RWPE2 (cell line): ENCODE results near the gene CEACAM1.

ENCODE experiments used
- ATAC-seq: fragments of 200-7000 bp; cut with Tn5 transposase; 3 replicates; pipeline ENCODE4 v1.9.1; 2021; ENCODE audit warnings: low read depth
- DNase-seq: peaks from one replicate; pipeline ENCODE4 v3.0.0-alpha.2; 2020; ENCODE audit warnings: low spot score
- H3K27ac ChIP-seq: fragments of 450-650 bp; 2 replicates; pipeline ENCODE4 v1.5.1; 2017; ENCODE audit warnings: mild to moderate bottlenecking; ENCODE audit not compliant: poor library complexity, severe bottlenecking
- H3K27me3 ChIP-seq: fragments of 250-450 bp; sonication (Bioruptor Pico); 2 replicates; pipeline ENCODE4 v1.5.1; 2021; ENCODE audit warnings: mild to moderate bottlenecking, moderate library complexity; ENCODE audit not compliant: insufficient read depth, poor library complexity, severe bottlenecking
- H3K36me3 ChIP-seq: fragments of 250-450 bp; sonication (Bioruptor Pico); 2 replicates; pipeline ENCODE4 v1.5.1; 2020; ENCODE audit warnings: low read depth, mild to moderate bottlenecking, moderate library complexity
- H3K4me1 ChIP-seq: fragments of 250-450 bp; sonication (Bioruptor Pico); 2 replicates; pipeline ENCODE4 v1.5.1; 2021; ENCODE audit warnings: mild to moderate bottlenecking, moderate library complexity; ENCODE audit not compliant: insufficient read depth, poor library complexity, severe bottlenecking
- H3K4me3 ChIP-seq: fragments of 250-450 bp; sonication (Bioruptor Pico); 2 replicates; pipeline ENCODE4 v1.5.1; 2021; ENCODE audit warnings: mild to moderate bottlenecking, moderate library complexity; ENCODE audit not compliant: severe bottlenecking
- H3K9me3 ChIP-seq: fragments of 250-450 bp; sonication (Bioruptor Pico); 2 replicates; pipeline ENCODE4 v1.5.1; 2021; ENCODE audit warnings: mild to moderate bottlenecking, moderate library complexity; ENCODE audit not compliant: severe bottlenecking
- TF ChIP-seq, protein P1 (sequence below): fragments of 450-650 bp; IDR thresholded peaks from one replicate; pipeline ENCODE4 v1.5.1; 2017; ENCODE audit warnings: mild to moderate bottlenecking, moderate library complexity; ENCODE audit not compliant: poor library complexity, severe bottlenecking

The CEACAM1 gene

DNA sequence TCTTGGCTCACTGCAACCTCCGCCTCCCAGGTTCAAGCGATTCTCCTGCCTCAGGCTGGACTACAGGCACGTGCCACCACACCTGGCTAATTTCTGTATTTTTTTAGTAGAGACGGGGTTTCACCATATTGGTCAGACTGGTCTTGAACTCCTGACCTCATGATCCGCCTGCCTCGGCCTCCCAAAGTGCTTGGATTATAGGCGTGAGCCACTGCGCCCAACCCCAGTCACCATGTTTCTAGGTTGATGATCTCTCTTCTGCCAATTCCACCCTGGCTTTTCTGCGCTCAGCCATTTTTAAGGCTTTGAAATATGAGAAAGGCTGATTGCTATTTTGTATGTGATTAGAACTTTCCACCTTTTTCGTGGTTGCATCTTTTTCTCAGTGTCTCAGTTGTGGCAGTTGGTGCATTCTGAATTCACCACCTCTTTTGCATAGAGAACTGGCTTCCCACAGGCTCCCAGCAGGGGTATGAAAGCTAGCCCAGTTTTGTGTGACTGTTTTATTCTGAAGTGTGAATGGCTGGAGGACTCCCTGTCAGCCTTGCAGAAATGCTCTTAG lies 15.5 kb downstream of the CEACAM1 start:
- TF ChIP-seq, protein P1, sequence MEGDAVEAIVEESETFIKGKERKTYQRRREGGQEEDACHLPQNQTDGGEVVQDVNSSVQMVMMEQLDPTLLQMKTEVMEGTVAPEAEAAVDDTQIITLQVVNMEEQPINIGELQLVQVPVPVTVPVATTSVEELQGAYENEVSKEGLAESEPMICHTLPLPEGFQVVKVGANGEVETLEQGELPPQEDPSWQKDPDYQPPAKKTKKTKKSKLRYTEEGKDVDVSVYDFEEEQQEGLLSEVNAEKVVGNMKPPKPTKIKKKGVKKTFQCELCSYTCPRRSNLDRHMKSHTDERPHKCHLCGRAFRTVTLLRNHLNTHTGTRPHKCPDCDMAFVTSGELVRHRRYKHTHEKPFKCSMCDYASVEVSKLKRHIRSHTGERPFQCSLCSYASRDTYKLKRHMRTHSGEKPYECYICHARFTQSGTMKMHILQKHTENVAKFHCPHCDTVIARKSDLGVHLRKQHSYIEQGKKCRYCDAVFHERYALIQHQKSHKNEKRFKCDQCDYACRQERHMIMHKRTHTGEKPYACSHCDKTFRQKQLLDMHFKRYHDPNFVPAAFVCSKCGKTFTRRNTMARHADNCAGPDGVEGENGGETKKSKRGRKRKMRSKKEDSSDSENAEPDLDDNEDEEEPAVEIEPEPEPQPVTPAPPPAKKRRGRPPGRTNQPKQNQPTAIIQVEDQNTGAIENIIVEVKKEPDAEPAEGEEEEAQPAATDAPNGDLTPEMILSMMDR, result no peak
- H3K27me3 ChIP-seq, result no peaks in the 10 kb centered on the region
- no peak overlapping the region for H3K27ac ChIP-seq
- DNase-seq (no peak), ATAC-seq (no peak)
- no peaks in the 10 kb centered on the region for H3K9me3 ChIP-seq
- H3K36me3 ChIP-seq, result no peaks in the 10 kb centered on the region
- no peaks in the 10 kb centered on the region for H3K4me1 ChIP-seq
- H3K4me3 ChIP-seq, result no peak overlapping the region

DNA sequence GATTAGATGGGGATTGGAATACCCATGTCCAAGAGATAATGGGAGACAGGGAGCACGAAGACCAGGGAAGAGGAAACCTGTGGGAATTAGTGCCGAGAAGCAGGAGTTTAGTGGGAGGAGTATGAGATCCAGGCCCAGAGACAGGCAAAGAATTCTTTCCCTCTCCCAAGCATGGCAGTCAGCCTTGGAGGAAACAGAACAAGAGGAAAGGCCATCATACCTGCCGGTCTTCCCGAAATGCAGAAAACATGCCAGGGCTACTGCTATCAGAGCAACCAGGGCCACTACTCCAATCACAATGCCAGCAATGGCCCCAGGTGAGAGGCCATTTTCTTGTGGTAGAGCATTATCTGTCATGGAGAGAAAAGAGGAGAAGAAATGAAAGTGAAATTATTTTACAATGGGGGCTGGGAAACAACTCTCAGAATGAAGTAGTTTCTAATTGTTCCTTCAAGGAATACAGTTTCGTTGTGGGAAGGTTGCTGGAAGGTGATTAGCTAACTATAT lies 16.1 kb downstream of the CEACAM1 start:
- TF ChIP-seq, protein P1, result no peak
- no peak for ATAC-seq

DNA sequence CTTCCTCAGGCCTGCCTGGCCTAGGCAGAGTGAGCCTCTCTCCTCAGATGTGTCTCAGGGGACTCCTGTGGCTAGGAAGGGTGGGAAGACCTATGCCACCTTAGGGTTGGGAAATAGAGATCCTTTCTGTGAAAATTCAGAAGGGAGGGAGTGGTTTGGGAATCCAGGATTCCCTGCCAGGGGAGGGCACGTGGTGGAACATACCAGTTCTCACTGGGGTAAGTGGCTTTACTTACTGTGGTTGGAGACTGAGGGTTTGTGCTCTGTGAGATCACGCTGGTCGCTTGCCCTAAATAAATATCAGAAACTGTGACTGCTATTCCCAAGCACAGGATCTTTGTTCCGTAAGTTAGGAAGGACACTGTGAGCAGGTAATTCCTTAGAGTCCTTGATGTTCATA lies 16.9 kb downstream of the CEACAM1 start:
- TF ChIP-seq, protein P1, result no peak
- Histone ChIP-seq H3K36me3 (no peaks in the 10 kb centered on the region), H3K4me1 (no peaks in the 10 kb centered on the region), H3K9me3 (no peaks in the 10 kb centered on the region), H3K4me3 (no peak overlapping the region), H3K27me3 (no peaks in the 10 kb centered on the region), H3K27ac (no peak overlapping the region)
- DNase-seq (no peak), ATAC-seq (no peak)

More for the DNA sequence above, 16.1 kb downstream of the CEACAM1 start:
- Histone ChIP-seq H3K27me3 (no peaks in the 10 kb centered on the region), H3K4me1 (no peaks in the 10 kb centered on the region), H3K36me3 (no peaks in the 10 kb centered on the region), H3K4me3 (no peak overlapping the region), H3K9me3 (no peaks in the 10 kb centered on the region), H3K27ac (no peak overlapping the region)
- no peak for DNase-seq

DNA sequence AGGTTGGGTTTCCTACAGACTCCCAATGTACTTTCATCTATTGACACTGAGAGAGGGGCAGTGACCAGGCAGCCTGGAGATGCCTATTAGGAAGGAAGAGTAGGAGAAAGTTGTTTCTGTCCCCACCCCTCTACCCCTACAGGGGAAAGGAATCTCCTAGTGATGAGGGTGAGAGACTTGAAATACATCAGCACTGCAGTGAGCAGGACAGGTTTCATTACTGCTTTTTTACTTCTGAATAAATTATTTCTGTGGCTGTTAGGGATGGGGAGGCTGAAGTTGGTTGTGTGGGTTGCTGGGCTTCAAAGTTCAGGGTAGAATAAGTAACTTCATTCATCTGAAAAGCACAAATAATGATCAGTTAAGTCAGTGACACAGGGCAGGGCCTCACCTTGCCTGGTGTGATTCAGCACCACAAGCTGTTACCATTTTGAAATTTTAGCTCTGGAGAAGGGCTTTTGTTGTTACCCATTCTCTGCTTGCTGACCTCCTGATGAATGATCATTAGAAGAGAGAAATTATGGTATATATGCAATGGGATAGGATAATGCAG lies 19.3 kb downstream of the CEACAM1 start:
- Histone ChIP-seq H3K9me3 (no peaks in the 10 kb centered on the region), H3K4me3 (no peak overlapping the region), H3K27me3 (no peaks in the 10 kb centered on the region), H3K27ac (no peak overlapping the region), H3K4me1 (no peaks in the 10 kb centered on the region), H3K36me3 (no peaks in the 10 kb centered on the region)
- ATAC-seq (no peak), DNase-seq (no peak)
- TF ChIP-seq, protein P1, result no peak

DNA sequence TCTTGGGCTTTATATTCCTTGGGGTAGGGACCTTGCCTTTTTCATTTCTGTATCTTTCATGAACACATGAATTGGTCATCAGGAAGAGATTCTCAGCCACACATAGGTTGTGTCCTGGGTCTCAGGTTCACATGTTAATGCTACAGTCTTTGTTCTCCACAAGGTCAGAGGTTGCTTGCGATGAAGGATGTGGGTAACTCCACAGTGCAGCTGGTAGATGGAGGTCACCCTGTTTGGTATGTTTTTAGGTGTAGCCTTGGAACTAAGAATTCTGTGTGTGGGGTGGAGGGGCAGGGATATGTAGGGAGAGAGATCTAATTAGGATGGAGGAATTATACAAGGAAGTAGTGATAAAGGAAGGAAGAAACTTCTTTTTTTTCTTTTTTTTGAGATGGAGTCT lies 23.2 kb downstream of the CEACAM1 start:
- TF ChIP-seq, protein P1, result no peak
- no peak overlapping the region for H3K4me3 ChIP-seq
- H3K9me3 ChIP-seq, result no peaks in the 10 kb centered on the region
- H3K27ac ChIP-seq, result no peak overlapping the region
- H3K36me3 ChIP-seq, result no peaks in the 10 kb centered on the region
- H3K4me1 ChIP-seq, result no peaks in the 10 kb centered on the region
- ATAC-seq (no peak), DNase-seq (no peak)
- H3K27me3 ChIP-seq, result no peaks in the 10 kb centered on the region
